ENCODE data around the gene POU2F1.

Gene POU2F1

DNA sequence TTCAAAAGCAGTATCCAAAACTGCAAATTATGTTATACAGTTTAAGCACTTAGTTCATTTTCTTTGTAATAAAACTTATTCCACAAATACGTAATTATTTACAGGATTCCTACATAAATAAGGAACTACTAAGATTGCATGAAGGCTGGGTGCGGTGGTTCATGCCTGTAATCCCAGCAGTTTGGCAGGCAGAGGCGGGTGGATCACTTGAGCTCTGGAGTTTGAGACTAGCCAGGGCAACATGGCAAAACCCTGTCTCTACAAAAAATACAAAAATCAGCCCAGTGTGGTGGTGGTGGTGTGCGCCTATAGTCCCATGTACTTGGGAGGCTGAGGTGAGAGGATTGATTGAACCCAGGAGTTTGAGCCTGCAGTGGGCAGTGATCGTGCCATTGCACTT, 69.3 kb downstream of the POU2F1 start:
- H3K4me3 ChIP-seq (ENCODE audit: low read depth, low read length): no peak overlapping the region
- TF ChIP-seq, protein P1, sequence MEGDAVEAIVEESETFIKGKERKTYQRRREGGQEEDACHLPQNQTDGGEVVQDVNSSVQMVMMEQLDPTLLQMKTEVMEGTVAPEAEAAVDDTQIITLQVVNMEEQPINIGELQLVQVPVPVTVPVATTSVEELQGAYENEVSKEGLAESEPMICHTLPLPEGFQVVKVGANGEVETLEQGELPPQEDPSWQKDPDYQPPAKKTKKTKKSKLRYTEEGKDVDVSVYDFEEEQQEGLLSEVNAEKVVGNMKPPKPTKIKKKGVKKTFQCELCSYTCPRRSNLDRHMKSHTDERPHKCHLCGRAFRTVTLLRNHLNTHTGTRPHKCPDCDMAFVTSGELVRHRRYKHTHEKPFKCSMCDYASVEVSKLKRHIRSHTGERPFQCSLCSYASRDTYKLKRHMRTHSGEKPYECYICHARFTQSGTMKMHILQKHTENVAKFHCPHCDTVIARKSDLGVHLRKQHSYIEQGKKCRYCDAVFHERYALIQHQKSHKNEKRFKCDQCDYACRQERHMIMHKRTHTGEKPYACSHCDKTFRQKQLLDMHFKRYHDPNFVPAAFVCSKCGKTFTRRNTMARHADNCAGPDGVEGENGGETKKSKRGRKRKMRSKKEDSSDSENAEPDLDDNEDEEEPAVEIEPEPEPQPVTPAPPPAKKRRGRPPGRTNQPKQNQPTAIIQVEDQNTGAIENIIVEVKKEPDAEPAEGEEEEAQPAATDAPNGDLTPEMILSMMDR (IDR thresholded peaks at IDR 0.05; ENCODE audit: low read depth, low read length): no peak

- no peak overlapping the region for H3K4me3 ChIP-seq (ENCODE audit: low read depth, low read length)
- TF ChIP-seq, protein P1 (IDR thresholded peaks at IDR 0.05; ENCODE audit: low read depth, low read length): no peak
These were observed 71.0 kb downstream of the POU2F1 start for GRCh38 chr1:167291539-167292185.

GRCh38 chr1:167292216-167292615, 71.5 kb downstream of the POU2F1 start:
- TF ChIP-seq, protein P1 (IDR thresholded peaks at IDR 0.05; ENCODE audit: low read depth, low read length): no peak

DNA sequence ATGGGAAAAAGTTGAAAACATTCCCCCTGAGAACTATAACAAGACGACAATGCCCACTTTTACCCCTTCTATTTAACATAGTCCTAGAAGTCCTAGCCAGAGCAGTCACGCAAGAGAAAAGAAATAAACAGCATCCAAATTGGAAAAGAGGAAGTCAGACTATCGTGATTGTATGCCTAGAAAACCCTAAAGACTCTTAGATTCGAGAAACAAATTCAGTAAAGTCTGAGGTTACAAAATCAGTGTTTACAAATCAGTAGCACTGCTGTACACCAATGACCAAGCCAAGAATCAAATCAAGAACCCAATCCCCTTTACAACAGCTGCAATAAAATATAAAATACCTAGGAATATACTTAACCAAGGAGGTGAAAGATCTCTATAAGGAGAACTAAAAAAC, 72.4 kb downstream of the POU2F1 start:
- no peak overlapping the region for H3K4me3 ChIP-seq (ENCODE audit: low read depth, low read length)
- TF ChIP-seq, protein P1 (IDR thresholded peaks at IDR 0.05; ENCODE audit: low read depth, low read length): no peak

More at GRCh38 chr1:167292216-167292615, 71.5 kb downstream of the POU2F1 start:
- H3K4me3 ChIP-seq (ENCODE audit: low read depth, low read length): no peak overlapping the region

GRCh38 chr1:167294528-167294927, 73.8 kb downstream of the POU2F1 start:
- H3K4me3 ChIP-seq (ENCODE audit: low read depth, low read length): no peak overlapping the region
- TF ChIP-seq, protein P1 (IDR thresholded peaks at IDR 0.05; ENCODE audit: low read depth, low read length): no peak

GRCh38 chr1:167297222-167298214, 76.8 kb downstream of the POU2F1 start:
- H3K4me3 ChIP-seq (ENCODE audit: low read depth, low read length): no peak overlapping the region
- TF ChIP-seq, protein P1 (IDR thresholded peaks at IDR 0.05; ENCODE audit: low read depth, low read length): no peak

GRCh38 chr1:167298325-167298724, 77.6 kb downstream of the POU2F1 start:
- TF ChIP-seq, protein P1 (IDR thresholded peaks at IDR 0.05; ENCODE audit: low read depth, low read length): no peak
- H3K4me3 ChIP-seq (ENCODE audit: low read depth, low read length): no peak overlapping the region
